Esophagus muscularis mucosa (tissue), 4 donors: ENCODE results near the gene AUH. TPM values are rescaled to one million over a fixed set of nuclear protein-coding genes. Genes with fewer than 3 reads are reported as not detected.

Source experiments
- DNase-seq: peaks from one replicate; pipeline ENCODE4 v3.0.0-alpha.2; 2017; ENCODE audit errors: extremely low spot score
- H3K27ac ChIP-seq, 4 donors: fragments of 200-600 bp; sonication (generic); replicated peaks in 1 of 4; 1 replicate in 3 of 4; 2 replicates in 1 of 4; pipeline ENCODE4 v1.5.1; 2016 to 2019; ENCODE audit warnings: mild to moderate bottlenecking in 1 of 4
- H3K27me3 ChIP-seq, 4 donors: fragments of 200-600 bp; sonication (generic); one replicate each; pipeline versions ENCODE4 v1.5.1 to v1.6.0; 2016 to 2019
- H3K36me3 ChIP-seq, 4 donors: fragments of 200-600 bp; sonication (generic); one replicate each; pipeline ENCODE4 v1.5.1; 2016 to 2019
- H3K4me1 ChIP-seq, 4 donors: fragments of 200-600 bp; sonication (generic); one replicate each; pipeline ENCODE4 v1.5.1; 2016 to 2019
- H3K4me3 ChIP-seq, 4 donors: fragments of 200-600 bp; sonication (generic); 1 replicate in 2 of 4; 2 replicates in 2 of 4; pipeline ENCODE4 v1.5.1; 2016 to 2019; ENCODE audit warnings: mild to moderate bottlenecking in 4 of 4, moderate library complexity in 1 of 4
- H3K9me3 ChIP-seq, 4 donors: fragments of 200-600 bp; sonication (generic); 1 replicate in 3 of 4; 2 replicates in 1 of 4; pipeline ENCODE4 v1.5.1; 2016 to 2019
- EP300 ChIP-seq: sonication (generic); formaldehyde crosslinking; IDR thresholded peaks from one replicate; pipeline ENCODE4 v1.6.1; 2017; ENCODE audit warnings: antibody characterized with exemption
- POLR2A ChIP-seq: fragments of 450-650 bp; IDR thresholded peaks from one replicate; pipeline ENCODE4 v1.6.1; 2017; ENCODE audit warnings: antibody characterized with exemption, moderate library complexity, mild to moderate bottlenecking, low read depth
- POLR2AphosphoS5 ChIP-seq, 2 donors: sonication (generic); formaldehyde crosslinking; IDR thresholded peaks; one replicate each; pipeline ENCODE4 v1.6.1; 2017; ENCODE audit warnings: antibody characterized with exemption in 2 of 2
- WGBS: methylation state at CpG from one replicate; pipeline ENCODE4 v1.1.5; 2018; 5-methylcytosine and 5-hydroxymethylcytosine counted together
- intact Hi-C: fragments of 100-400 bp; cut with DNase I; formaldehyde crosslinking; loops from one replicate; pipeline ENCODE4 v1.15.1; 2023
- total RNA-seq, 4 donors: library from RNA; depleted of rRNA; stranded (reverse); fragments of >200 nt; gene quantifications; one replicate each; pipeline versions ENCODE4 v1.1.0 to v1.2.1, GENCODE V29; 2016
- TF ChIP-seq, protein P1 (sequence below), 3 experiments: fragments of 200-600 bp in 2 of 3; fragments of 450-650 bp in 1 of 3; sonication (generic) in 2 of 3; IDR thresholded peaks; one replicate each; pipeline ENCODE4 v1.5.1; 2017 to 2019; ENCODE audit warnings: antibody characterized with exemption in 3 of 3, mild to moderate bottlenecking in 2 of 3, moderate library complexity in 1 of 3

AUH gene
- total RNA-seq, 4 donors from 2014 or later = 17.7 to 29.9 (median 22.3) TPM

DNA sequence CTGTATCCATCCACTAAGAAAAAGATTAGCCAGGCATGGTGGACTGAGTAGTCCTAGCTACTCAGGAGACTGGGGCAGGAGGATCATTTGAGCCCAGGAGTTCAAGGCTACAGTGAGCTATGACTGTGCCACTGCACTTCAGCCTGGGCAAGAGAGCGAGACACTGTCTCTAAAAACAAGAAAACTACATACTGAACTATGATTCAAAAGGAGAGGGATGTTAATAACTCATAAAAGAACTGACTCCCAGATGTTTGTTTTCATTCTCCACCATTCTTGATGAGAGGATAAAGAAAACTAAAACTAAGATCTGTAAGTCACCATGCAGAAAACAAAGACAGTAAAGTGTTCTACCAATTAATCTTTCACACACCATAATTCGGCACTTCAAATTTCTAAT is 53.5 kb downstream of the AUH start:
- Histone ChIP-seq H3K36me3 (no peaks in the 10 kb centered on the region), H3K9me3 (no peaks in the 10 kb centered on the region), H3K27me3 (no peaks in the 10 kb centered on the region), H3K4me1 (peaks cover 9 to 23% (median 17%) of the 10 kb centered on the region in 4 donors), H3K4me3 (no peak overlapping the region), H3K27ac (no peak overlapping the region)
- intact Hi-C loops = no loop called here
- no peak for DNase-seq
- TF ChIP-seq EP300 = no peak
- TF ChIP-seq POLR2AphosphoS5 (IDR thresholded peaks at IDR 0.05) = no peak
- TF ChIP-seq, protein P1, sequence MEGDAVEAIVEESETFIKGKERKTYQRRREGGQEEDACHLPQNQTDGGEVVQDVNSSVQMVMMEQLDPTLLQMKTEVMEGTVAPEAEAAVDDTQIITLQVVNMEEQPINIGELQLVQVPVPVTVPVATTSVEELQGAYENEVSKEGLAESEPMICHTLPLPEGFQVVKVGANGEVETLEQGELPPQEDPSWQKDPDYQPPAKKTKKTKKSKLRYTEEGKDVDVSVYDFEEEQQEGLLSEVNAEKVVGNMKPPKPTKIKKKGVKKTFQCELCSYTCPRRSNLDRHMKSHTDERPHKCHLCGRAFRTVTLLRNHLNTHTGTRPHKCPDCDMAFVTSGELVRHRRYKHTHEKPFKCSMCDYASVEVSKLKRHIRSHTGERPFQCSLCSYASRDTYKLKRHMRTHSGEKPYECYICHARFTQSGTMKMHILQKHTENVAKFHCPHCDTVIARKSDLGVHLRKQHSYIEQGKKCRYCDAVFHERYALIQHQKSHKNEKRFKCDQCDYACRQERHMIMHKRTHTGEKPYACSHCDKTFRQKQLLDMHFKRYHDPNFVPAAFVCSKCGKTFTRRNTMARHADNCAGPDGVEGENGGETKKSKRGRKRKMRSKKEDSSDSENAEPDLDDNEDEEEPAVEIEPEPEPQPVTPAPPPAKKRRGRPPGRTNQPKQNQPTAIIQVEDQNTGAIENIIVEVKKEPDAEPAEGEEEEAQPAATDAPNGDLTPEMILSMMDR (IDR thresholded peaks at IDR 0.05) = no peak
- no peak for TF ChIP-seq POLR2A
- 94% methylated on average over 2 of the region's 2 CpGs for WGBS

DNA sequence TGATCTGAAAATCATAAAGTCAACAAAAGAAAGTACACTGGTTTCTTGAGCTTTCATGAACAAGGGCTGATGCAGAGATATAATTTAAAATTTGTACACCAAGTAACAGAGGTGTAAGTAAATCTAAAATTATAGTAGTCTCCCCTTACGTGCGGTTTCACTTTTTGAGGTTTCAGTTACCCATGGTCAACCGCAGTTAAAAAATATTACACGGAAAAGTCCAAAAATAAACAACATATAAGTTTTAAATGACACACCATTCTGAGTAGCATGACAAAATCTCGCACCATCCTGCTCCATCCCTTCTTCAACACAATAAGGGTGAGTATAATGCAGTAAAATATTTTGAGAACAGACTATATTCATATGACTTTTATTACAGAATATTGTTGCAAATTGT is 54.4 kb downstream of the AUH start:
- Histone ChIP-seq H3K9me3 (no peaks in the 10 kb centered on the region), H3K4me1 (peaks cover 18 to 32% (median 26%) of the 10 kb centered on the region in 4 donors), H3K4me3 (no peak overlapping the region), H3K27ac (no peak overlapping the region), H3K27me3 (no peaks in the 10 kb centered on the region), H3K36me3 (no peaks in the 10 kb centered on the region)
- intact Hi-C loops = no loop called here
- no peak for DNase-seq
- no peak for TF ChIP-seq POLR2AphosphoS5 (IDR thresholded peaks at IDR 0.05)
- TF ChIP-seq, protein P1 (IDR thresholded peaks at IDR 0.05) = no peak
- TF ChIP-seq POLR2A = no peak
- TF ChIP-seq EP300 = no peak
- WGBS = 96% methylated on average over 5 of the region's 5 CpGs

DNA sequence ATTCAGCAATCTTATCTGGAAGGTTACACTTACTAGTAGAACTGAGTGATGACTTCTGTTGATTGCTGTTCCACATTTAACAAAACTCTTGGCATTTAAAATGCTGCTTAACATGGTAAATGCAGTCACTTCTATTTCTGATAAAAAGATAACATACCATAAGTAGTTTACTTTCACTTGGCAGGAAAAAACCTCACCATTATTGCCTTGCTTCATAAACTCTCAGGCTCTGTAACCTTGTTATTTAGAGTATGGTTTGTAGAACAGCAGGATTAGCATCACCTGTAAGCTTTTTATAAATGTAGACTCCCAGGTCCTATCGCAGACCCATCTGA is 55.5 kb downstream of the AUH start:
- DNase-seq = no peak
- H3K27ac ChIP-seq = no peak overlapping the region
- H3K4me3 ChIP-seq = no peak overlapping the region
- intact Hi-C loops = no loop called here
- peaks cover 27 to 42% (median 36%) of the 10 kb centered on the region in 4 donors for H3K4me1 ChIP-seq
- 100% methylated on average over 1 of the region's 1 CpG for WGBS
- no peaks in the 10 kb centered on the region for H3K27me3 ChIP-seq
- H3K36me3 ChIP-seq = no peaks in the 10 kb centered on the region
- TF ChIP-seq POLR2AphosphoS5 (IDR thresholded peaks at IDR 0.05) (no peak), POLR2A (no peak), EP300 (no peak)
- TF ChIP-seq, protein P1 (IDR thresholded peaks at IDR 0.05) = no peak
- no peaks in the 10 kb centered on the region for H3K9me3 ChIP-seq

DNA sequence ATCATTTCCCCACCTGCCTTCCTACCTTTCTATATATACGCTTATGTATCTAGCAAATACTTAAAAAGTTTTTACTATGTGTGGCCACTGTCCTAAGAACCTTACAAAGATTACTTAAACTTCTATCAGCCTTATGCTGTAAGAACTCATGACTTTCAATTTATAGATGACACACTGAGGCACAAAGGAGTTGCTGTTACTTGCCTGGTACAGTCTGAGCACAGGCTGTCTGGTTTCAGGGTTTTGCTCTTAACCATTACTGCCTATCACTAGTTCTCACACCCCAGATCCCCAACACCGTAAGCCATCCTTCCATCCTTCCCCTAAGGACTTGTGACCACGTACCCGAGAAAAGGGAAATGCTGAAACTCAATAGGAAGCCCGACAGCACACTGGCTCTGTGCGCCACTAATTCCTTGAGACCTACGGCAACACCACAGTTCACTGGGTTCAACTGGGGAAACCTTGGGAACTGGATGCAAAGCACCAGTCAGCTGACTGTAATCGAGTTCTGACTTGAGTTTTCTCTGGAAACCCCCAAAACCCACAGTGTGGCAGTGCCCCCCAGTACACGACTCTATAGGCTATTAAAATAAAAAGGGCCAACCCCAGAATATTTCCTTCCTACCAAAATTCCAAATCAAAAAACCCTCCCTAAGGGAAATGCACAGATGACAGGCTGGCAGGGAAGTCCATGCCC is 56.0 kb downstream of the AUH start:
- H3K4me1 ChIP-seq = peaks cover 27 to 47% (median 41%) of the 10 kb centered on the region in 4 donors

More for the DNA sequence above, 56.0 kb downstream of the AUH start:
- intact Hi-C loops = no loop called here
- Histone ChIP-seq H3K9me3 (no peaks in the 10 kb centered on the region), H3K36me3 (no peaks in the 10 kb centered on the region), H3K4me3 (no peak overlapping the region), H3K27ac (peak overlapping the region in 1 of 4 donors; percentile 25), H3K27me3 (no peaks in the 10 kb centered on the region)
- no peak for DNase-seq
- TF ChIP-seq POLR2AphosphoS5 (IDR thresholded peaks at IDR 0.05) (no peak), EP300 (no peak), POLR2A (no peak)
- TF ChIP-seq, protein P1 (IDR thresholded peaks at IDR 0.05) = no peak
- 87% methylated on average over 9 of the region's 9 CpGs for WGBS
